Activated naive CD4-positive, alpha-beta T cell treated with anti-CD3 and anti-CD28 coated beads for 36 hours (primary cell): ENCODE data around the gene FAM168A. TPM values are rescaled to one million over a fixed set of nuclear protein-coding genes. Genes with fewer than 3 reads are reported as not detected.

Experiments
- CTCF ChIA-PET: fragments of 350-600 bp; sonication (Branson Sonifier 250); formaldehyde crosslinking; loops from one replicate; lab custom pipeline; 2021; ENCODE audit warnings: antibody characterized with exemption; lab: Charles Lee
- DNase-seq: peaks from one replicate; pipeline ENCODE4 v3.0.0-alpha.2; 2020
- H3K27ac Mint-ChIP-seq: one replicate; pipeline ENCODE4 v1.8.0; 2021; ENCODE audit warnings: mild to moderate bottlenecking, mixed read lengths
- H3K27me3 Mint-ChIP-seq: one replicate; pipeline ENCODE4 v1.8.0; 2021; ENCODE audit warnings: low read depth, mixed read lengths
- H3K36me3 Mint-ChIP-seq: one replicate; pipeline ENCODE4 v1.8.0; 2021; ENCODE audit warnings: low read depth, mixed read lengths
- H3K4me1 Mint-ChIP-seq: one replicate; pipeline ENCODE4 v1.8.0; 2021; ENCODE audit warnings: low read depth, mixed read lengths
- H3K4me3 Mint-ChIP-seq: one replicate; pipeline ENCODE4 v1.8.0; 2021; ENCODE audit warnings: mild to moderate bottlenecking, moderate library complexity, mixed read lengths
- H3K9me3 Mint-ChIP-seq: one replicate; pipeline ENCODE4 v1.8.0; 2021; ENCODE audit warnings: mixed read lengths
- intact Hi-C: fragments of 100-400 bp; cut with micrococcal nuclease; formaldehyde crosslinking; loops from one replicate; pipeline ENCODE4 v1.15.1; 2023
- total RNA-seq, 2 experiments: library from RNA; stranded (reverse); gene quantifications; one replicate each; pipeline ENCODE4 v1.2.3, GENCODE V29; 2021

Gene FAM168A
- total RNA-seq, 2 experiments from 2014 or later, result 11.9 to 13.0 TPM

DNA sequence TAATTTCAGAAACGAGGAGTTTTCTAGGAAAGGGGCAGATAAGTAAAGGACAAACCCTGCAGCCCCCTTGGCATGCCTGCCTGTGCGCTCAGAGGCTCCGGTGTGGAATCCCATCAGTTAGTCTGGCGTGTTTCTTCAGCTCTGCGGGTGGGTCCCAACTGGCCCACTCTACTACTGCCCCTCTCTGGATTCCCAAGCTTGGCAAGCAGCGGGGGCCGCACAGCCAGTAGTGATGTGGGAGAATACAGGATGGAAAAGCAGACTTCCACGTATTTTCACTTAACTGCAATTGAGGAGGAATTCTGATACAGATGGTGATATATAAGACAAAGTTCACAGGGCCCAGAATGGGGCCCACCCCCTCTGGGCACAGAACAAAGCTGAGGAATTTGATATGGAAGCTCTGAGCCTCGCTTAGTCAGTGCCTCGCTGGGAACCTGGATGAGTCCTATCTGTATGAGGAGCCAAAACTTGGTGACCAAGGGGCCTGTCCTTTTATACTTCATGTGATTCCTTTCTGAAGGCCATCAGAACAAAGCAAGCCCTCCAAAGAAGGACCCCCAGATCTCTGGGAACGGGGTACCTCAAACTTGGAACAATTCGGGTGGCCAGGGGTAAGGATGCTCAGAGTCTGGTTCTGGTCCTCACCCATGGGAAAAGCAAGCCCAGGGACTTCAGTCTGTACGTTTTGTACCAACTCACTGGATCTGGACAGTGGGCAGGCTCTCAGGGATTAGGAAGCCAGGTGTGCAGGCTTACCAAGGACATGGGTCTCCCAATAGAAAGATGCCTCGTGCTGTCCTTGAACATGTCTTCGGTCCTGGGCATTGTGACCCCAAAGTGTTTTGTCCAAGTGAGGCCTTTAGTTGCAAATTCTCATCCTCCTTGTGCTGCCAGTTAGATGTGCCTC, 195.7 kb downstream of the FAM168A start:
- Mint-ChIP-seq H3K36me3 (peaks cover 1% of the 10 kb centered on the region), H3K4me1 (no peaks in the 10 kb centered on the region), H3K27ac (no peak overlapping the region), H3K9me3 (no peaks in the 10 kb centered on the region), H3K27me3 (no peaks in the 10 kb centered on the region), H3K4me3 (no peak overlapping the region)
- DNase-seq, result no peak
- intact Hi-C loops, result loop anchor here (1.0 kb wide), 1 partner anchor 259 kb away; no protein-coding TSS in a partner anchor
- CTCF ChIA-PET, result interaction anchor here (0.5 to 7.2 kb wide), 4 partner anchors 51 to 259 kb away, joined by 5 to 44 read pairs (median 8); no protein-coding TSS in a partner anchor

DNA sequence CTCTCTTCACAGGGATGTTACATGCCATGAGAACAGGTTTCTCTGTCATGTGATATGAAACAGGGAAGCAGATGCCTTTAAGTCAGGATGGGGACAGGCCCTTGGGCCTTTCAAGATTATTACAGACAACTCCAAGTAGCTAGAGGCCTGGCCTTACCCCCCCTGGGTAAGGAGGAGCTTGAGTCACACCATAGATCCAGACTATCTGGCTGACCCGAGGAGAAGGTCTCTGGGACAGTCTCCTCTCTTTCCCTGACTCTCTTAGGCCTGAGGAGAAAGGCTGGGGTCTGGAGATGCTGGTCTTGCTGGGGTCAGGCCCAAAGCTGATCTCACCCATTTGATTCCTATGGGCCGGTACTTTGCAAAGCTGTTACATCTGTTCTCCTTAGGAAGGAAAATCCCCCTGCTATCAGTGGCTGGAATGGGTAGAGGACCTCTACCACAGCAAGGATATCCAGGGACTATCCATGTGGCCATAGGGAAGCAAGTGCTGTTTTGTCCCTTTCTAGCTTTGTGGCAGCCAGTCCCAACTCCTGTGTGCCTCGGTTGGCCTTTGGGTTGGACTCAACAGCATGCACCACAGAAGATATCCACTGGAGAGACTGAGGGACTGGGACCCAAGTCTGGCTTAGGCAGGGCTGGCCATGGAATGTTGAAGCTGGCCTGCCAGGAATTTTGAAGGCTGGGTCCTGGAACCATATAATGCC, 196.5 kb downstream of the FAM168A start:
- Mint-ChIP-seq H3K27ac (no peak overlapping the region), H3K4me1 (no peaks in the 10 kb centered on the region), H3K9me3 (no peaks in the 10 kb centered on the region), H3K4me3 (no peak overlapping the region), H3K27me3 (no peaks in the 10 kb centered on the region), H3K36me3 (peaks cover 1% of the 10 kb centered on the region)
- no peak for DNase-seq
- CTCF ChIA-PET, result interaction anchor here (1.0 to 7.2 kb wide), 3 partner anchors 50 to 260 kb away, joined by 3 to 44 read pairs (median 9); no protein-coding TSS in a partner anchor
- intact Hi-C loops, result no loop called here

DNA sequence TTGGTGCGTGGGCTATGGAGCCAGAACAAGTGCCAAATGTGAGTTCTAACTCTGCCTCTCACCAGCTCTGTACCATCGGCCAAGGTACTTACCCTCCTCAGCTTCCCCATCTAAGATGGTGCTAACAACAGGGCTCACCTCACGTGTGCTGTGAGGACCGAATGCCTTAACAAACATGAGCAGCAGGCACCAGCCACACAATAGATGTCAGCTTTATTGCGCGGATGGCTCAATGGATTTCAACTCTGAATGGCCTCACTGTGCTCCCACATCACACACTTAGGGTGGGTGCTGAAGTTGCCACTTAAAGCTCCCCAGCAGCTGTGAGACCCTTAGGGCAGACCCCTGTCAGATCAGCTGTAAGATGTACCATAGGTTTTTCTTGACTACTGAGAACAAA, 197.6 kb downstream of the FAM168A start:
- H3K9me3 Mint-ChIP-seq, result no peaks in the 10 kb centered on the region
- intact Hi-C loops, result no loop called here
- no peak for DNase-seq
- H3K4me1 Mint-ChIP-seq, result no peaks in the 10 kb centered on the region
- no peaks in the 10 kb centered on the region for H3K27me3 Mint-ChIP-seq
- no peak overlapping the region for H3K4me3 Mint-ChIP-seq
- CTCF ChIA-PET, result interaction anchor here (1.2 to 7.2 kb wide), 3 partner anchors 49 to 261 kb away, joined by 3 to 44 read pairs (median 10); no protein-coding TSS in a partner anchor
- H3K36me3 Mint-ChIP-seq, result peaks cover 1% of the 10 kb centered on the region
- H3K27ac Mint-ChIP-seq, result no peak overlapping the region

DNA sequence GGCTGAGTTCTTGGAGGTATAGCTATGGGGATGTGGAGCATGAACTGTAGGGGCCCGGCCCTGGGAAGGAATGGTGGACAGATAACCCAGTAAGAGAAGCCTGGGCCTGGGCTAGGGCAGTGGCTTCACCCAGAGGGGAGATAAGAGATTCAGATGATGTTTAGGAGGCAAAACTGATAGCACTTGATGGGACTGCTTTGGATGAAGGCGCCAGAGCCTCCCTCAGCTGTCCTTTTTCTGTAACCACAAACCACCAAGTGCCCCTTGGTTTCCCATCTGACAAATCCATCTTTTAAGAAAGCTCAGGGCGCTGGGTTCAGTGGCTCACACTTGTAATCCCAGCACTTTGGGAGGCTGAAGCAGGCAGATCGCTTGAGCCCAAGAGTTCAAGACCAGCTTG, 198.3 kb downstream of the FAM168A start:
- no peaks in the 10 kb centered on the region for H3K9me3 Mint-ChIP-seq

DNA sequence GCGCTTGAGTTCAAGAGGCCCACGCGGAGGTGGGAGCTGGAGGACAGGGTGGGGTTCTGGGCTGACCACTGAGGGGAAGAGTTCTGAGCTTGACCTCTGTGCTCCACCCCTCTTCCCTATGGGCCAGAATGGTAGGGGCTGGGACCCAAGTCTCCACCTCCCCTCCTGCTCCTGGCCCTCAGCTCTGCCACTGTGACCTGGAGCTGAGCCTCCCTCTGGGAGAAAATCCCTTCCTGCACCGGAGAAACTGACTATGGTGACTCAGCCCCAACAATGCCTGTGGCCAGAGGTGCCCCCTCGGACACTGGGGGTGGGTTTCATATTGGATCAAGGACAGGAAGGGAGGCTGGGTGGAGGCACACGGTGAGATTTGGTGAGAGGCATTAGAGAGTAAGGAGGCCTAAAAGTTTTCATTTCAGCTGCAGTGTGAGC, 198.7 kb downstream of the FAM168A start:
- no peaks in the 10 kb centered on the region for H3K27me3 Mint-ChIP-seq
- H3K4me3 Mint-ChIP-seq, result no peak overlapping the region
- H3K9me3 Mint-ChIP-seq, result no peaks in the 10 kb centered on the region
- no peaks in the 10 kb centered on the region for H3K4me1 Mint-ChIP-seq
- H3K27ac Mint-ChIP-seq, result no peak overlapping the region
- H3K36me3 Mint-ChIP-seq, result peaks cover 1% of the 10 kb centered on the region
- CTCF ChIA-PET, result interaction anchor here (1.2 to 7.2 kb wide), 3 partner anchors 48 to 262 kb away, joined by 3 to 44 read pairs (median 10); no protein-coding TSS in a partner anchor
- no peak for DNase-seq
- intact Hi-C loops, result no loop called here

More for the DNA sequence above, 198.3 kb downstream of the FAM168A start:
- Mint-ChIP-seq H3K4me1 (no peaks in the 10 kb centered on the region), H3K27me3 (no peaks in the 10 kb centered on the region), H3K36me3 (peaks cover 1% of the 10 kb centered on the region), H3K4me3 (no peak overlapping the region), H3K27ac (no peak overlapping the region)
- CTCF ChIA-PET, result interaction anchor here (1.2 to 7.2 kb wide), 3 partner anchors 48 to 262 kb away, joined by 3 to 44 read pairs (median 10); no protein-coding TSS in a partner anchor
- no peak for DNase-seq
- intact Hi-C loops, result no loop called here

DNA sequence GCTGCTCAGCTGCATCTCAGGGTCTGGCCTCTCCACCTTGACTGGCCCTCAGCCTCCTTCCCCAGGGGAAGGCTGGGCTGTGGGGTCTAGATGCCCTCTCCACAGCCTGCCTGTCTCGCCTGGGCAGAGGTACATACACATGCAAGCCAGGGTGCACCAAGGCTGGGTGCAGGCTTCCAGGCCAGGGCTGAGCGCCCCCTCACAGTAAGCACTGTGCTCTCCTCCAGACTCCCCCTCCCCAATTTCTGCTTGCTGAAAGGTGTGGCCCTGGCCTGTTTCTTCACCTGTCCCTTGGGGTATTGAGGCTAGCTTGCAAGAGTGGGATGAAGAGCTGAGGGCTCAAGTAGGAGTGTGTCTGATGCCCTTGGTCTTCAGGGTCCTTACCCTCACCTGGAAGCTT, 199.2 kb downstream of the FAM168A start:
- no peaks in the 10 kb centered on the region for H3K27me3 Mint-ChIP-seq
- intact Hi-C loops, result no loop called here
- DNase-seq, result no peak

DNA sequence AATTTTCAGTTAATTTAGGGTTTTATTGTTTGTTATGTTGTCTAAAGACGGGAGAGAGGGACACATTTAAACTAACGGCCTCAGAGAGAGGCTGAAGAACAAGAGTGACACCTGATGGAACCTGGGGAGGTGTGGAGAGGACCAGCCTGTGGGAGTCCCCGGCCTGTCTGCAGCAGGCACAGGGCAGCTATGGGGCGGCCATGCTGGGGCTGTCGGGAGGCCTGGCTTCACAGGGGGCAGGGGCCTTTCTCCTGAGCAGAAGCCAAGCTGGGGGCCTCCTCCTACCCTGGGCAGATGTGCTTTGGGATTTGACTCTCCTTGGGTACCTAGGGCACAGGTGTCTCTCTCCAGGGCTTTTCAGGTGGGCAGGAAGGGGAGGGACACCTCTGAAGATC, 199.8 kb downstream of the FAM168A start:
- H3K27ac Mint-ChIP-seq, result peak overlapping the region; percentile 3
- H3K4me3 Mint-ChIP-seq, result no peak overlapping the region
- CTCF ChIA-PET, result interaction anchor here (2.9 to 7.2 kb wide), 2 partner anchors 47 to 263 kb away, joined by 10 to 44 read pairs; no protein-coding TSS in a partner anchor
- H3K4me1 Mint-ChIP-seq, result no peaks in the 10 kb centered on the region
- H3K27me3 Mint-ChIP-seq, result no peaks in the 10 kb centered on the region
- intact Hi-C loops, result no loop called here
- DNase-seq, result no peak
- peaks cover 4% of the 10 kb centered on the region for H3K36me3 Mint-ChIP-seq
- no peaks in the 10 kb centered on the region for H3K9me3 Mint-ChIP-seq

More for the DNA sequence above, 199.2 kb downstream of the FAM168A start:
- CTCF ChIA-PET, result interaction anchor here (2.9 to 7.2 kb wide), 2 partner anchors 47 to 262 kb away, joined by 10 to 44 read pairs; no protein-coding TSS in a partner anchor
- Mint-ChIP-seq H3K27ac (no peak overlapping the region), H3K4me1 (no peaks in the 10 kb centered on the region), H3K9me3 (no peaks in the 10 kb centered on the region), H3K4me3 (no peak overlapping the region), H3K36me3 (peaks cover 3% of the 10 kb centered on the region)

DNA sequence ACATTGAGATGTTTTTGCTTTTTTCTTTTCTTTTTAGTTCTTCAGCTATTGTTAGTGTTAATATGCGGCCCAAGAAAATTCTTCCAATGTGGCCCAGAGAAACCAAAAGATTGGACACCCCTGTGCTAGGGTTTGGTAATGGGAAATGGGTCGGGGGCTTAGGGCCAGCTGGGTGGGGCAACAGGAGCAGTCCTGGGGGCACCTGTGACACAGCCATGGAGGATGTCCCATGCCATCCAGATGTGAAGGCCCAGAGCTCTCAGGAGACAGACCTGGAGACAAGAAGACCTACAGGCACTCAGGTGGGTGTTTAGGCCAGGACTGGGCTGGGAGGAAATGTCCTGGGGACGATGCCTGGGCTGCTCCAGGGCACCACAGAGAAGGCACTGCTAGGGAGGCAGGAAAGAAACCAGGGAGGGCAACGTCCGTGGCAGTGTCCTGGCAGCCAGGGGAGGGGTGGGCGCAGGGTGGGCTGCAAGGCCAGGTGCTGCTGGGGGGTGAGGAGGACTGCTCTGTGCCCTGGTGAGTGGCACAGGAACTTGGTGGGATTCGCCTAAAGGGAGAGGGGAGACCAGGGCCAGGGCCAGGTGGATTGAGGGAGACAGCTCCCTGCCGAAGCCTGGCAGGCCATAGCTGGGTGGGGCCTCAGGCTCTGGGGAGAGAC, 200.3 kb downstream of the FAM168A start:
- no peaks in the 10 kb centered on the region for H3K27me3 Mint-ChIP-seq
- H3K9me3 Mint-ChIP-seq, result no peaks in the 10 kb centered on the region
- intact Hi-C loops, result no loop called here
- CTCF ChIA-PET, result interaction anchor here (1.2 to 7.2 kb wide), 4 partner anchors 46 to 265 kb away, joined by 4 to 44 read pairs (median 8); no protein-coding TSS in a partner anchor
- H3K27ac Mint-ChIP-seq, result peak overlapping the region; percentile 3
- H3K4me3 Mint-ChIP-seq, result no peak overlapping the region
- no peaks in the 10 kb centered on the region for H3K4me1 Mint-ChIP-seq
- H3K36me3 Mint-ChIP-seq, result peaks cover 4% of the 10 kb centered on the region
- no peak for DNase-seq

DNA sequence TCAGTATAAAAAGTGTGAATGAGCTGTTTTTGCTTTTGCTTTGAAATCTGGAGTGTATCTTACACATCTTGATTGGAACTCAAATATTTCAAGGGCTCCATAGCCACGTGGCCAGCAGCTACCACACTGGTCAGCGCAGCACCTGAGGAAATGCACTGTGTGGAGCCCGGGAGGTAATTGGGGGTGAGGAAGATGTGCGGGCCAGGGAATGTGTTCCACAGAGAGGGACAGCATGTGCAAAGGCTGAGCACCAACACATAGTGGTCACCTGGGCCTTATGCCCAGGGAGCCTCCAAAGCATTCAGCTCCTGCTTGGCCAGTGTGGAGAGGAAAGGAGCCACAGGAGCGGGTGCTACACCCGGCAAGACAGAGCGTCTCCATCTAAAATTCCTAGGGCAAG, 200.9 kb downstream of the FAM168A start:
- intact Hi-C loops, result no loop called here
- CTCF ChIA-PET, result interaction anchor here (0.6 to 7.2 kb wide), 4 partner anchors 33 to 266 kb away, joined by 3 to 44 read pairs (median 6); no protein-coding TSS in a partner anchor
- H3K4me1 Mint-ChIP-seq, result no peaks in the 10 kb centered on the region
- H3K27me3 Mint-ChIP-seq, result no peaks in the 10 kb centered on the region
- H3K4me3 Mint-ChIP-seq, result no peak overlapping the region
- no peaks in the 10 kb centered on the region for H3K9me3 Mint-ChIP-seq
- DNase-seq, result no peak
- H3K27ac Mint-ChIP-seq, result no peak overlapping the region
- H3K36me3 Mint-ChIP-seq, result peaks cover 4% of the 10 kb centered on the region

DNA sequence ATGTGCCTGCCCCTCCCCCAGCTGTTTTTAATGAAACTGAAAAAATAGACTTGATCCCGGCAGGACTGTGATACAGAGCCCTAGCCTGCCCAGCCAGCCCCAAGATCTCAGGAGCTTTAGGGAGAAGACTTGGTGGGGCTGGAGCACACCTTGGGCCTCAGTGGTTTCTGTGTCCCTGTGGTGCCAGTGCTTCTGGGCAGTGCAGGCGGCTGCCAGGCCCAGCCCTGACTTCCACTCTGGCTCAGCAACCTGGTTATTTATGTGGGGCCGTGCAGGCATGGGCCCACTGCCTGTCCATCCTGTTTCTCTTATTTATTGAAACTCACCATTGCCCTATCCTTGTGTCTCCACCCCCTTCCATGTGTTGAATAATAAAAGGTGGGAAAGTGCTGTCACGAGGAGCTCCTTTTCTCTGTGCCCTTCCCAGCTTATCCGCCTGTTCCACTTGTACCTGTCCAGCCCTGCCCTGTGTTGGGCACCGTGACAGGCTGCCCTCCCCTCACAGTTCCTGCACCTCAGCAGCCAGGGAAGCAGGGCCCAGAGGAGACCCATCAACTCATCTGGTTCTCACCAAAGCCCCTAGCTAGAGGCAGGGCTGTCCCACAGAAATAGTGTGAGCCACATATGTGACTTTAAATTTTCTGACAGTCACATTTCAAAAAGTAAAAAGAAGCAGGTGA, 201.5 kb downstream of the FAM168A start:
- intact Hi-C loops, result no loop called here
- no peaks in the 10 kb centered on the region for H3K4me1 Mint-ChIP-seq

More for the DNA sequence above, 201.5 kb downstream of the FAM168A start:
- Mint-ChIP-seq H3K9me3 (no peaks in the 10 kb centered on the region), H3K27ac (no peak overlapping the region), H3K27me3 (no peaks in the 10 kb centered on the region), H3K36me3 (peaks cover 4% of the 10 kb centered on the region), H3K4me3 (no peak overlapping the region)
- no peak for DNase-seq
- CTCF ChIA-PET, result interaction anchor here (0.6 to 7.2 kb wide), 6 partner anchors 14 to 267 kb away, joined by 3 to 44 read pairs (median 4); partner anchors contain the start of gene FCHSD2
